Activated T-cell treated with anti-CD3 and anti-CD28 coated beads for 4 hours (primary cell): Measurements from ENCODE around the gene MYOZ1.

Source experiments
- DNase-seq: peaks from one replicate; pipeline ENCODE4 v3.0.0-alpha.2; 2020

MYOZ1 gene

DNA sequence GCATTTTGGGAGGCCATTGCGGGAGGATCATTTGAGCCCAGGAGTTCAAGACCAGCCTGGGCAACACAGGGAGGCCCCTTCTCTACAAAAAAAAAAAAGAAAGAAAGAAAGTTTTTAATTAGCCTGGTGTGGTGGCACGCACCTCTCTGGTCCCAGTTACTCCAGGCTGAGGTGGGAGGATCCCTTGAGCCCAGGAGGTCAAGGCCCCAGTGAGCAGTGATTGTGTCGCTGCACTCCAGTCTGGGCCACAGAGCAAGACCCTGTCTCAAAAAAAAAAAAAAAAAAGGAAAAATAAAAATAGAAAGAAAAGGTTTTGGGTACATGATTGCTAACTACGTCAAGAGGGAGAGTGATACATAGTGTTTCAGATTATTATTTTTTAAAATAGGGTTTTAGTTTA lies 48.2 kb downstream of the MYOZ1 start:
- no peak for DNase-seq

DNA sequence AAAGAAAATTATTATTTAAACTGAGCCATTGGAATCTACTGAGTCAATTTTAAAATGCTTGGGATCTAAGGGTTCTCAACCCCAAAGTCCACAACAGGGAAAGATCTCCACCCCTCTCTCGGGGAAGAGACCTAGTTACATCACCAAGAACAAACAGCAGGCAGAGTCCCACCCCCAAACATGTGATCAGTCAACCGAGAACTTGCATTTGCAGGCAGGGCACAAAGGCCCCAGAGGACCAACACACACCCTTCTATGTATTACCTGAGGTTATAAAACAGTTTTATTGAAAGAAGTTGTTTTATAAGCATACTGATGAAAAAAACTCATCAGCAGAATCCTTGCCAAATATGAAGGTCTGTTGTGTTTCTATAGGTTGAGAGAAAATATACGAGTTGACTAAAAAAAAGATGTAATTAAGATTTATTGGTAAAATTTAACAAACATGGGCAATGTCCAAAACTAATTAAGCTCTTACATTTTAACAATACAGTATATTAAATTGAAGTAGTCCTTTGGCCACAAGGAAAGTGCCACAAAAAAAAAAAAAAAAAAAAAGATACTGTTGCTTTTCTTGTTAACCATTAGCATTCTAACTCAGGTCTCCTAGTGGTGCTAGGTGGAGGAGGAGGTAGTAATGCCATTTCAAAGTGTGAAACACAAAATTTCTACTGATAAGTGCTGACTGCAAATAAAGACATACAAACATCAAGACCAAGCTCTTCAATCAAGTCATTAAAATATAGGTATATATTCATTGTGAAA lies 49.2 kb downstream of the MYOZ1 start:
- no peak for DNase-seq

DNA sequence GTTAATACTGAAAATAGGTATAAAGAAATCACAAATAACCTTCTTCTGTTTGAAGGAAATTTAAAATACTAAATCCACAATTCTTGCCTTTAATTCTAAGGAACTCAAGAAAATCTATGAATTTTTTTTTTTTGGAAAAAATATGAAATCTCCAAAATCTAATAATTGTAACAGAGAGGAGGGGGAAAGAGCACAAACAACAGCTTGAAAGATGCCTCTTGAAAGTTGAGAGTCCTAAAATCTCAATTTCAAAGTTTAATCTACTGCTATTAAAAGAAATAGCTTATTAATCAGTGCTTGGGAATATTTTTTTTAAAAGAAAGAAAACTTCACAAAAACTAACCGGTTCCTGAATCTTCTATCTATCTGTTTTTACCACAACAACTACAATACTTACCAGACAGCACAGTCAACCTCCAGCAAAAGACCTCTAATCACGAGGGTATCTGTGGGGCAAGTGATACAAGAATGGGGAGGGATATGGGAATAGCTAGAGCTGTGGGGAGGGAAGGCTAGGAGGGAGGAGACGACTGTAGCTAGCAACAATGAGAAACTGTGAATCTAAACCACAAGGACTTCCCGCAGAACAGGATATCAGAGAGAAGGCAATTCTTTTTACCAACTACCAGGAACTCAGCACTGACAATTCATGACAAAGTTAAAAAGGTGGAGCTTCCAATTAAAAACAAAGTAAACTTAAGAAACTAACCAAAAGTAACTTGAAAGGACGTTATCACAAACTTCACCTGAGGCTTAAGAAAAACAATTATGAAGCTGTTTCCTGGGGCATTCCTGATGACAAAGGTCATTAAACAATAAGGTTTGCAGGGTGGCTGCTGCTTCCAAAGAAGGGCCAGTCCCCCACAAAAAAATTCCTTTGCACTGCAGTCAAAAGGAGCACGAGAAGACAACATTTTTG lies 50.1 kb downstream of the MYOZ1 start, which contains the start of gene USP54:
Gene USP54, minus strand, starts transcription at position 462 of the 919 bp plus-strand sequence. CDS start 15,684 bp downstream, outside the sequence.
- DNase-seq, result no peak

DNA sequence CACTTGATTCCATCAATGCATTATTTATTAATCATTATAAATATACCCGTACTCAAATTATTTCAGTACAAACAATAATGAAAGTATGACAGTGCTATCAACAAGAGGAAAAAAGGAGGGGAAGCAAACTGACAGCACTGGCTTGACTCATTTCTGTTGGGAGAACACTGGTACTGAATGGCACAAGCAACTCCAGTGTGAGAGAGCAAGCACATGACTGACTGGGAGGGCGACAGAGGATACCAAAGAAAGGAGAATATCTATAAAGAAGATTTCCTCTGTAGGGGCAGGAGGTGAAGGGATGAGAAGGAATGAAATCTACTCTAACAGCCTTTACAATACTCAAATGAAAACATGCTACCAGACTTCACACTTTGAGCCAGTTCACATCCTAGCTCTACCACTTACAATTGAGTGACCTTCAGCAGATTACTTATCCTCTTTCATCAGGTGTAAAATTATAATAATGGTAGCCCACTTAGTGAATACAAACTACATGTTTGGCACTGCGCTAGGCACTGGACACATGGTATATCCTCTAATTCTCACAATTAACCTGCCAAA lies 51.6 kb downstream of the MYOZ1 start:
- DNase-seq, result no peak

DNA sequence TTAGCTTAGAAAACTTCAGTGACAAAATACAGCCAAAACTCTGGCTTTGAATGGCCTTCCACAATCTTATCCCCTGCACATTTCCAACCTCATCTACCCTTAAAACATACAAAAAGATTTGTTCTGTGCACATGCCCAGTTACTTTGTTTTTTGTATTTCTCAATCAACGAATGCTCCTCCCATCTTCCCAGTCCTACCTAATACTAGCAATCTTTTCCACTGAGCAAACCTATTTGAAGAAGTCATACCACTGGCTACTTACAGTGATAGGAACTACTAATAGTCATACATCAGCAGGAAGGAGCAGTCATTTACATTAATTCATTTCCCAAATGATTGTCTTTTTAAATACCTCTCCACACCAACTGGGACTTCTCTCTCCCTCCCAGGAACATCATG lies 52.6 kb downstream of the MYOZ1 start:
- DNase-seq, result no peak

DNA sequence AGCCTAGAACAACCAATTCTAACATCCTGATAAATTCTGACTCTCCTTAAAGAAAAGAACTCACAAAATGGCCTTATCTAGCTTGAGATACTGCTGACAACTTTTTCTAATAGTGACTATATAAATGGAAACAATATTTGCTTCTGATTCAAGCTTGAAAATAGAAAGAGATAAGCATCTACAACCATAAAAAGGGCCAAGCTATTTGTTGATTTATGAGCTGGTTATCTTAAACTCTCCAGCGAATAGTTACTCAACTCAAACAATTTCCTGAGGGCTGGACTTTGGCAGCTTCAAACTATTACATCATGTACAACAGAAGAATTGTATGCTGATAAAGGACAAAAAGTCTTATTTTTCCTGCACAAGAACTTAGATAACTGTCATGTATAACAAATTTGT lies 54.7 kb downstream of the MYOZ1 start:
- DNase-seq, result no peak

DNA sequence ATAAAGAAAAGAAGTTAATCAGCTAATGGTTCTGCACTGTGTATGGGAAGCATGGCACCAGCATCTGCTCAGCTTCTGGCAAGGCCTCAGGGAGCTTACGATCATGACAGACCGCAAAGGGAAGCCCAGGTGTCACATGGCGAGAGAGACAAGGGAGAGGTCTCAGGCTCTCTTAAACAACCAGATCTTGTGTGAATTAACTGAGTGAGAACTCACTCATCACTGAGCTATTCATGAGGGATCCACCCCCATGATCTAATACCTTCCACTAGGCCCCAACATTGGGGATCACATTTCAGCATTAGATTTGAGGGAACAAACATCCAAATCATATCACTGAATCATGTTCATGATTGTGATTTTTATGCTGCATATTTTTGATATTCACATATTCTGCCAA lies 55.9 kb downstream of the MYOZ1 start:
- no peak for DNase-seq

DNA sequence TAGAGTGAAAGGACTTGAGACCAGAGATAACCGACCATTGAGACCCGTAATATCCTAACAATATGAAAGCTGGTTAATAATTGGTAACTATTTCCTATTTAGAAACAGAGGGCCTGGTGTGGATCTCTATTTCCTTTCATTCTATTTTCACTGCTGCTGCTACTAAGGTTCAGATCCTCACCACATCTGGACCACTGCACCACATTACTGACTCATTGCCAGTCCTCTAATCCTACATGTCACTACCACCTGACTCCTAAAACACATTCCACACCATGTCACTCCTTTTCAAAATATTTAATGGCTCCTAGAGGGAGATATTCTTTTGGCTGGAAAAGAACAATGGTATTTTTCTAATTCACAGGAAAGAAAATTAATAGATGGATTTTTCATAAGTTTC lies 56.5 kb downstream of the MYOZ1 start:
- no peak for DNase-seq

DNA sequence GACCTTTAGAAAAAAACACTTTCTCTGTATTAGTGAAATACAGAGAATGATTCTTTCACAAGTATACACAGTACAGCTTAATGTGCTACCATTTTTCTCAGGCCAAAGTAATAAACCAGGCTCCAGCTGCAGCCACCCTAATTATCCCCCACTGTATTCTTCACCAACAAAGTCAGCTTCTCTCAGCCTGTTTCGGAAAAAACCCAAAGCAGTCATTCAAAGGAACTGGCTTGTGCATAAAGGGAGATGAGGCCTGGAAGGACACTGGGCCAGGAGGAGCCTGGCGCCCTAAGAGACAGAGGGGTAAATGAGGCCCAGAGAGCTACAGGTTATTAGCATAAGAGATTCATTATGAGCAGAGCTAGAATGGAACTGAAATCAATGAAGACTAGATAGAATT lies 59.4 kb downstream of the MYOZ1 start:
- no peak for DNase-seq
